GM21786 (cell line): ENCODE data around the gene MRTFA.
A peak's percentile ranks its signal among the peaks of the same experiment; 100 is the strongest.
"Not testable (repeated sequence)": the region's sequence is repeated elsewhere in the genome, so short reads cannot be mapped to it uniquely, and the experiment has no call there.

ENCODE experiments used
- ATAC-seq: cut with Tn5 transposase; IDR thresholded peaks from one replicate; pipeline ENCODE4 v1.9.1; 2021; ENCODE audit not compliant: unreplicated experiment

MRTFA gene

GRCh38 chr22:40636380-40637182 is at the start of gene MRTFA:
MRTFA (minus strand) TSS chr22:40636719.
- ATAC-seq, result peak; percentile 91

- ATAC-seq, result no peak
These were observed 48.9 kb upstream of the MRTFA start for GRCh38 chr22:40685406-40685805.

- ATAC-seq, result no peak
These were observed 48.2 kb upstream of the MRTFA start for GRCh38 chr22:40684728-40685127.

GRCh38 chr22:40681451-40681850 is 44.9 kb upstream of the MRTFA start:
- ATAC-seq, result no peak

- no peak for ATAC-seq
These were observed 44.3 kb upstream of the MRTFA start for GRCh38 chr22:40680819-40681183.

GRCh38 chr22:40679964-40680818 is 43.7 kb upstream of the MRTFA start:
- ATAC-seq, result no peak

GRCh38 chr22:40679249-40679963 is 42.9 kb upstream of the MRTFA start, which contains the start of gene MCHR1:
MCHR1 (plus strand) TSS chr22:40679484; CDS start chr22:40679653, 169 bp downstream.
- no peak for ATAC-seq

GRCh38 chr22:40678493-40679248 is 42.2 kb upstream of the MRTFA start:
- ATAC-seq, result no peak

- ATAC-seq, result no peak
These were observed 40.1 kb upstream of the MRTFA start for GRCh38 chr22:40676644-40677043.

- not testable (repeated sequence) for ATAC-seq
These were observed 39.6 kb upstream of the MRTFA start for GRCh38 chr22:40676166-40676565.

GRCh38 chr22:40674274-40674673 is 37.8 kb upstream of the MRTFA start:
- ATAC-seq, result no peak

- no peak for ATAC-seq
These were observed 36.5 kb upstream of the MRTFA start for GRCh38 chr22:40673017-40673416.

- ATAC-seq, result no peak
These were observed 35.4 kb upstream of the MRTFA start for GRCh38 chr22:40671796-40672360.

- no peak for ATAC-seq
These were observed 34.9 kb upstream of the MRTFA start for GRCh38 chr22:40671369-40671768.

- ATAC-seq, result no peak
These were observed 33.5 kb upstream of the MRTFA start for GRCh38 chr22:40670058-40670457.

GRCh38 chr22:40668611-40669411 is 32.3 kb upstream of the MRTFA start:
- ATAC-seq, result no peak

- ATAC-seq, result no peak
These were observed 29.8 kb upstream of the MRTFA start for GRCh38 chr22:40666151-40666848.

- ATAC-seq, result no peak
These were observed 28.8 kb upstream of the MRTFA start for GRCh38 chr22:40665312-40665711.

GRCh38 chr22:40661671-40662070 is 25.2 kb upstream of the MRTFA start:
- ATAC-seq, result no peak
